K562 (cell line): Measurements from ENCODE around the gene TXNRD2. TPM values are rescaled to one million over a fixed set of nuclear protein-coding genes. Genes with fewer than 3 reads are reported as not detected.

Experiments
- CBX1 ChIP-seq: sonication (generic); IDR thresholded peaks from 2 replicates; pipeline ENCODE4 v1.6.1; 2016; ENCODE audit warnings: antibody characterized with exemption, low read depth, mild to moderate bottlenecking
- ETS2 ChIP-seq: IDR thresholded peaks from 2 replicates; pipeline ENCODE4 v1.6.1; 2016; ENCODE audit warnings: borderline replicate concordance, missing genetic modification characterization, mild to moderate bottlenecking, moderate library complexity, missing compliant biosample characterization; ENCODE audit not compliant: poor library complexity, severe bottlenecking
- FOXA3 ChIP-seq, 2 experiments: fragments of 450-650 bp in 1 of 2; sonication (generic) in 1 of 2; formaldehyde crosslinking; IDR thresholded peaks in 1 of 2; conservative IDR thresholded peaks in 1 of 2; 2 replicates each; pipeline versions ENCODE4 v1.4.0 to v1.8.0; 2020 to 2022; ENCODE audit warnings: mild to moderate bottlenecking in 2 of 2, missing genetic modification reagents in 1 of 2
- MAZ ChIP-seq, 2 experiments: fragments of 450-650 bp in 1 of 2; sonication (generic) in 1 of 2; formaldehyde crosslinking; IDR thresholded peaks in 1 of 2; conservative IDR thresholded peaks in 1 of 2; 2 replicates each; pipeline versions ENCODE4 v1.4.0 to v1.5.0; 2020; ENCODE audit warnings: mild to moderate bottlenecking in 1 of 2, missing genetic modification reagents in 1 of 2
- RBM39 ChIP-seq: fragments of 200-400 bp; formaldehyde crosslinking; optimal IDR thresholded peaks from 2 replicates; pipeline ENCODE3; 2018; ENCODE audit warnings: low read depth, low read length
- TAF7 ChIP-seq: fragments of 450-650 bp; IDR thresholded peaks from 2 replicates; pipeline ENCODE4 v1.6.1; 2016; ENCODE audit warnings: missing genetic modification characterization, missing compliant biosample characterization
- WHSC1 ChIP-seq: IDR thresholded peaks from one replicate; pipeline ENCODE4 v1.6.1; 2012; ENCODE audit warnings: low read length, control low read depth, inconsistent platforms
- ZFP1 ChIP-seq: fragments of 450-650 bp; formaldehyde crosslinking; IDR thresholded peaks from 2 replicates; pipeline ENCODE4 v1.4.0; 2020; ENCODE audit warnings: mild to moderate bottlenecking, mixed read lengths
- ZNF589 ChIP-seq: fragments of 200-800 bp; sonication (Bioruptor generic); IDR thresholded peaks from 2 replicates; pipeline ENCODE4 v1.6.1; 2016; ENCODE audit warnings: low read depth, missing genetic modification characterization, missing compliant biosample characterization
- polyA plus RNA-seq, 8 experiments: library from polyadenylated mRNA; depleted of rRNA in 4 of 8; stranded (reverse) in 5 of 8; unstranded in 3 of 8; fragments of >200 nt; fragmentation: Nextera tagmentation in 2 of 8; fragmentation: Illumina TruSeq in 1 of 8; extraction: Ambion mirVana in 2 of 8; extraction: Trizol in 1 of 8; gene quantifications; 2 replicates each; pipeline versions ENCODE4 v1.2.1 to v1.2.3, GENCODE V29; 2011 to 2014; ENCODE audit warnings: inconsistent platforms in 1 of 8, missing spikeins in 1 of 8
- total RNA-seq, 7 experiments: library from RNA; depleted of rRNA in 6 of 7; stranded (reverse); fragments of >200 nt in 6 of 7; fragmentation: Illumina TruSeq in 2 of 7; extraction: Trizol in 2 of 7; gene quantifications; 2 replicates each; pipeline versions ENCODE4 v1.2.1 to v1.2.3, GENCODE V29; 2011 to 2021; ENCODE audit warnings: low replicate concordance in 1 of 7
- TF ChIP-seq, protein P1 (sequence below): sonication (generic); formaldehyde crosslinking; IDR thresholded peaks from 2 replicates; pipeline ENCODE4 v1.8.1; 2022; ENCODE audit warnings: missing genetic modification reagents
- TF ChIP-seq, protein P2 (sequence below): fragments of 200-800 bp; sonication (Bioruptor generic); IDR thresholded peaks from 2 replicates; pipeline ENCODE4 v1.6.1; 2017; ENCODE audit warnings: missing genetic modification characterization, missing compliant biosample characterization
- TF ChIP-seq, protein P3 (sequence below), 3 experiments: fragments of 200-800 bp in 1 of 3; sonication (Bioruptor generic) in 1 of 3; sonication (generic) in 1 of 3; formaldehyde crosslinking in 1 of 3; IDR thresholded peaks; 2 replicates each; pipeline versions ENCODE4 v1.6.1 to v1.8.0; 2016 to 2022; ENCODE audit warnings: mild to moderate bottlenecking in 2 of 3, missing compliant biosample characterization in 2 of 3, missing genetic modification characterization in 2 of 3, missing genetic modification reagents in 1 of 3
- TF ChIP-seq, protein P4 (sequence below): fragments of 200-800 bp; sonication (Bioruptor generic); IDR thresholded peaks from 2 replicates; pipeline ENCODE4 v1.6.1; 2016; ENCODE audit warnings: missing genetic modification characterization, missing compliant biosample characterization

The TXNRD2 gene
- total and polyA plus RNA-seq, 9 of the 15 experiments (the other 6 are each of a cell fraction or from before 2014, with no cell fraction given), result 3.3 to 80.2 (median 49.4) TPM

DNA sequence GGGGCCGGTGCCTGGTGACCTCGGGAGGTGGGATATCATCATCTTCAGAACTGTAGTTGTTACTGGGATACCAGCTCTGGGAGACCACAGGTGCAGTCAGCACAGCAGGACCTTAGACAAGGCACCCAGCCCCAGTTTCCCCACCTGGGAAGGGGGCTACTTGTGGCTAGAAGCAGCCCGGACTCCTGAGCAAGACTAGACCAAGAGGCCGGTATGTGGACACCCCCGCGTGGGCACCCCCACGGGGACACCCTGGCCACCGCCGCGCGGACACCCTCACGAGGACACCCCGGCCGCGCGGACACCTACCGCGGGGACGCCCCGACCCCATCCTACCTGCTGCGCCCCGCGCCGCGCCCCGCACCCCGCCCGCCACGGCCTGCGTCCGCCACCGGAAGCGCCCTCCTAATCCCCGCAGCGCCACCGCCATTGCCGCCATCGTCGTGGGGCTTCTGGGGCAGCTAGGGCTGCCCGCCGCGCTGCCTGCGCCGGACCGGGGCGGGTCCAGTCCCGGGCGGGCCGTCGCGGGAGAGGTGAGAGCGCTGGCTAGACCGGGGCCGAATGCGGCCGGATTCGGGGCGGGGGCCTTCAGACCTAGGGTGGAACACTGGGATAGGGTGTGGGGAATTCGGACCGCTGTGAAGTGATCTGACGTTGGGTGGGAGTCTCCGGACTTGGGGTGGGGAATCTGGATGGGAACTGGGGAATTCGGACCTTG, at the start of gene TXNRD2, which contains the start of gene COMT (continued):
- TF ChIP-seq ETS2 (tag), result peak; percentile 84
- peak; percentile 80 for TF ChIP-seq WHSC1
- TF ChIP-seq ZFP1 (CRISPR knock-in tag), result peak; percentile 2; the same call in 1 of the 2 replicates
- TF ChIP-seq FOXA3 (CRISPR knock-in tag; conservative IDR thresholded peaks at IDR 0.05 in 1 of 2, IDR thresholded peaks at IDR 0.05 in 1 of 2), result no peak
- TF ChIP-seq ZNF589 (CRISPR knock-in tag), result no peak
- TF ChIP-seq, protein P1, sequence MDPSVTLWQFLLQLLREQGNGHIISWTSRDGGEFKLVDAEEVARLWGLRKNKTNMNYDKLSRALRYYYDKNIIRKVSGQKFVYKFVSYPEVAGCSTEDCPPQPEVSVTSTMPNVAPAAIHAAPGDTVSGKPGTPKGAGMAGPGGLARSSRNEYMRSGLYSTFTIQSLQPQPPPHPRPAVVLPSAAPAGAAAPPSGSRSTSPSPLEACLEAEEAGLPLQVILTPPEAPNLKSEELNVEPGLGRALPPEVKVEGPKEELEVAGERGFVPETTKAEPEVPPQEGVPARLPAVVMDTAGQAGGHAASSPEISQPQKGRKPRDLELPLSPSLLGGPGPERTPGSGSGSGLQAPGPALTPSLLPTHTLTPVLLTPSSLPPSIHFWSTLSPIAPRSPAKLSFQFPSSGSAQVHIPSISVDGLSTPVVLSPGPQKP (CRISPR knock-in tag), result no peak
- peak; percentile 82 to 88 for TF ChIP-seq MAZ (CRISPR knock-in tag; conservative IDR thresholded peaks at IDR 0.05 in 1 of 2, IDR thresholded peaks at IDR 0.05 in 1 of 2)
- TF ChIP-seq CBX1, result no peak
- peak; percentile 51 for TF ChIP-seq TAF7 (tag)
- TF ChIP-seq, protein P2, sequence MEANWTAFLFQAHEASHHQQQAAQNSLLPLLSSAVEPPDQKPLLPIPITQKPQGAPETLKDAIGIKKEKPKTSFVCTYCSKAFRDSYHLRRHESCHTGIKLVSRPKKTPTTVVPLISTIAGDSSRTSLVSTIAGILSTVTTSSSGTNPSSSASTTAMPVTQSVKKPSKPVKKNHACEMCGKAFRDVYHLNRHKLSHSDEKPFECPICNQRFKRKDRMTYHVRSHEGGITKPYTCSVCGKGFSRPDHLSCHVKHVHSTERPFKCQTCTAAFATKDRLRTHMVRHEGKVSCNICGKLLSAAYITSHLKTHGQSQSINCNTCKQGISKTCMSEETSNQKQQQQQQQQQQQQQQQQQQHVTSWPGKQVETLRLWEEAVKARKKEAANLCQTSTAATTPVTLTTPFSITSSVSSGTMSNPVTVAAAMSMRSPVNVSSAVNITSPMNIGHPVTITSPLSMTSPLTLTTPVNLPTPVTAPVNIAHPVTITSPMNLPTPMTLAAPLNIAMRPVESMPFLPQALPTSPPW (CRISPR knock-in tag), result no peak
- TF ChIP-seq, protein P3, sequence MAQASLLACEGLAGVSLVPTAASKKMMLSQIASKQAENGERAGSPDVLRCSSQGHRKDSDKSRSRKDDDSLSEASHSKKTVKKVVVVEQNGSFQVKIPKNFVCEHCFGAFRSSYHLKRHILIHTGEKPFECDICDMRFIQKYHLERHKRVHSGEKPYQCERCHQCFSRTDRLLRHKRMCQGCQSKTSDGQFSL (CRISPR knock-in tag; IDR thresholded peaks at IDR 0.05), result no peak
- TF ChIP-seq, protein P3 (tag; IDR thresholded peaks at IDR 0.05), result peak; percentile 75 to 94; a peak in 3 of 4 replicates
- TF ChIP-seq RBM39, result peak; percentile 18
- TF ChIP-seq, protein P4, sequence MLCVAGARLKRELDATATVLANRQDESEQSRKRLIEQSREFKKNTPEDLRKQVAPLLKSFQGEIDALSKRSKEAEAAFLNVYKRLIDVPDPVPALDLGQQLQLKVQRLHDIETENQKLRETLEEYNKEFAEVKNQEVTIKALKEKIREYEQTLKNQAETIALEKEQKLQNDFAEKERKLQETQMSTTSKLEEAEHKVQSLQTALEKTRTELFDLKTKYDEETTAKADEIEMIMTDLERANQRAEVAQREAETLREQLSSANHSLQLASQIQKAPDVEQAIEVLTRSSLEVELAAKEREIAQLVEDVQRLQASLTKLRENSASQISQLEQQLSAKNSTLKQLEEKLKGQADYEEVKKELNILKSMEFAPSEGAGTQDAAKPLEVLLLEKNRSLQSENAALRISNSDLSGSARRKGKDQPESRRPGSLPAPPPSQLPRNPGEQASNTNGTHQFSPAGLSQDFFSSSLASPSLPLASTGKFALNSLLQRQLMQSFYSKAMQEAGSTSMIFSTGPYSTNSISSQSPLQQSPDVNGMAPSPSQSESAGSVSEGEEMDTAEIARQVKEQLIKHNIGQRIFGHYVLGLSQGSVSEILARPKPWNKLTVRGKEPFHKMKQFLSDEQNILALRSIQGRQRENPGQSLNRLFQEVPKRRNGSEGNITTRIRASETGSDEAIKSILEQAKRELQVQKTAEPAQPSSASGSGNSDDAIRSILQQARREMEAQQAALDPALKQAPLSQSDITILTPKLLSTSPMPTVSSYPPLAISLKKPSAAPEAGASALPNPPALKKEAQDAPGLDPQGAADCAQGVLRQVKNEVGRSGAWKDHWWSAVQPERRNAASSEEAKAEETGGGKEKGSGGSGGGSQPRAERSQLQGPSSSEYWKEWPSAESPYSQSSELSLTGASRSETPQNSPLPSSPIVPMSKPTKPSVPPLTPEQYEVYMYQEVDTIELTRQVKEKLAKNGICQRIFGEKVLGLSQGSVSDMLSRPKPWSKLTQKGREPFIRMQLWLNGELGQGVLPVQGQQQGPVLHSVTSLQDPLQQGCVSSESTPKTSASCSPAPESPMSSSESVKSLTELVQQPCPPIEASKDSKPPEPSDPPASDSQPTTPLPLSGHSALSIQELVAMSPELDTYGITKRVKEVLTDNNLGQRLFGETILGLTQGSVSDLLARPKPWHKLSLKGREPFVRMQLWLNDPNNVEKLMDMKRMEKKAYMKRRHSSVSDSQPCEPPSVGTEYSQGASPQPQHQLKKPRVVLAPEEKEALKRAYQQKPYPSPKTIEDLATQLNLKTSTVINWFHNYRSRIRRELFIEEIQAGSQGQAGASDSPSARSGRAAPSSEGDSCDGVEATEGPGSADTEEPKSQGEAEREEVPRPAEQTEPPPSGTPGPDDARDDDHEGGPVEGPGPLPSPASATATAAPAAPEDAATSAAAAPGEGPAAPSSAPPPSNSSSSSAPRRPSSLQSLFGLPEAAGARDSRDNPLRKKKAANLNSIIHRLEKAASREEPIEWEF, result no peak
